Central memory CD4-positive, alpha-beta T cell (primary cell): ENCODE measurements around the gene DCTN4.

Source experiments
- DNase-seq: peaks from one replicate; pipeline ENCODE4 v3.0.0; 2022

The DCTN4 gene

GRCh38 chr5:150731669-150732242, 27.1 kb downstream of the DCTN4 start:
- no peak for DNase-seq

GRCh38 chr5:150729859-150730258, 29.0 kb downstream of the DCTN4 start:
- DNase-seq = no peak

GRCh38 chr5:150723845-150724244, 35.0 kb downstream of the DCTN4 start:
- no peak for DNase-seq

GRCh38 chr5:150710165-150710564, 48.7 kb downstream of the DCTN4 start:
- no peak for DNase-seq

GRCh38 chr5:150706776-150707390, 51.9 kb downstream of the DCTN4 start:
- no peak for DNase-seq

GRCh38 chr5:150703762-150704161, 55.1 kb downstream of the DCTN4 start:
- no peak for DNase-seq

GRCh38 chr5:150700594-150701377, 58.0 kb downstream of the DCTN4 start, which contains the start of gene RBM22:
Gene RBM22, minus strand, starts transcription at chr5:150701062. Its CDS starts 77 bp downstream, at chr5:150700985.
- peak; percentile 91 for DNase-seq

- DNase-seq = no peak
These were observed 58.6 kb downstream of the DCTN4 start for GRCh38 chr5:150700246-150700593.

- no peak for DNase-seq
These were observed 64.2 kb downstream of the DCTN4 start for GRCh38 chr5:150694612-150695011.

GRCh38 chr5:150692276-150692675, 66.5 kb downstream of the DCTN4 start:
- DNase-seq = no peak

GRCh38 chr5:150690760-150691159, 68.1 kb downstream of the DCTN4 start:
- DNase-seq = no peak

- DNase-seq = no peak
These were observed 69.7 kb downstream of the DCTN4 start for GRCh38 chr5:150689120-150689519.

GRCh38 chr5:150676578-150676977, 82.2 kb downstream of the DCTN4 start:
- DNase-seq = no peak

GRCh38 chr5:150675069-150675468, 83.7 kb downstream of the DCTN4 start:
- DNase-seq = no peak

GRCh38 chr5:150674341-150674821, 84.4 kb downstream of the DCTN4 start:
- no peak for DNase-seq

- no peak for DNase-seq
These were observed 85.9 kb downstream of the DCTN4 start for GRCh38 chr5:150672884-150673275.

GRCh38 chr5:150672237-150672883, 86.5 kb downstream of the DCTN4 start:
- DNase-seq = peak; percentile 13

- DNase-seq = peak; percentile 8
These were observed 87.1 kb downstream of the DCTN4 start for GRCh38 chr5:150671509-150672236.

- DNase-seq = no peak
These were observed 87.9 kb downstream of the DCTN4 start for GRCh38 chr5:150670948-150671310.

GRCh38 chr5:150670275-150670947, 88.4 kb downstream of the DCTN4 start:
- DNase-seq = no peak

- no peak for DNase-seq
These were observed 93.8 kb downstream of the DCTN4 start for GRCh38 chr5:150665044-150665443.

GRCh38 chr5:150663936-150664335, 94.9 kb downstream of the DCTN4 start:
- DNase-seq = no peak
